HS-5 (cell line): ENCODE measurements around the gene COPA.
A peak's percentile ranks its signal among the peaks of the same experiment; 100 is the strongest.

Experiments used
- DNase-seq: peaks from one replicate; pipeline ENCODE4 v3.0.0-alpha.2; 2012; ENCODE audit warnings: low read depth

The COPA gene

GRCh38 chr1:160264795-160265307, 78.2 kb downstream of the COPA start:
- DNase-seq = no peak

- DNase-seq = peak; percentile 84
These were observed 80.9 kb downstream of the COPA start, which contains the start of gene DCAF8 for GRCh38 chr1:160261893-160262794. Gene DCAF8 (minus strand): TSS chr1:160262549. CDS start chr1:160244008, 18,541 bp downstream.

- DNase-seq = peak; percentile 37
These were observed 81.5 kb downstream of the COPA start for GRCh38 chr1:160261556-160261892.

GRCh38 chr1:160260406-160261382, 82.4 kb downstream of the COPA start:
- DNase-seq = peak; percentile 43

GRCh38 chr1:160258177-160258798, 84.8 kb downstream of the COPA start:
- DNase-seq = no peak

GRCh38 chr1:160257411-160258015, 85.5 kb downstream of the COPA start:
- DNase-seq = no peak

GRCh38 chr1:160256396-160257046, 86.5 kb downstream of the COPA start:
- DNase-seq = peak; percentile 64

GRCh38 chr1:160255781-160256300, 87.2 kb downstream of the COPA start:
- no peak for DNase-seq

- DNase-seq = peak; percentile 36
These were observed 91.1 kb downstream of the COPA start for GRCh38 chr1:160251687-160252526.

- DNase-seq = no peak
These were observed 92.0 kb downstream of the COPA start for GRCh38 chr1:160251011-160251410.

GRCh38 chr1:160247053-160247452, 96.0 kb downstream of the COPA start:
- no peak for DNase-seq

- no peak for DNase-seq
These were observed 97.6 kb downstream of the COPA start for GRCh38 chr1:160245434-160245833.

GRCh38 chr1:160244209-160244608, 98.8 kb downstream of the COPA start:
- DNase-seq = no peak

GRCh38 chr1:160243767-160244166, 99.3 kb downstream of the COPA start:
- no peak for DNase-seq

GRCh38 chr1:160239582-160240299, 103.3 kb downstream of the COPA start:
- no peak for DNase-seq
